OCI-LY1 (cell line): ENCODE measurements around the gene KCTD1.

Experiments
- H2AFZ ChIP-seq: fragments of 200-600 bp; sonication (generic), shearing (Covaris generic); 2 replicates; pipeline ENCODE4 v1.6.0; 2014; ENCODE audit warnings: antibody characterized with exemption, mild to moderate bottlenecking, low read length
- H3F3A ChIP-seq: fragments of 200-600 bp; sonication (generic), shearing (Covaris generic); 2 replicates; pipeline ENCODE4 v1.6.0; 2014; ENCODE audit warnings: mild to moderate bottlenecking, antibody characterized with exemption, low read length, moderate library complexity; ENCODE audit not compliant: insufficient read depth
- H3K27ac ChIP-seq: fragments of 200-600 bp; sonication (generic); 2 replicates; pipeline ENCODE4 v1.5.1; 2014; ENCODE audit warnings: low read length, mixed run types, mild to moderate bottlenecking, low read depth; ENCODE audit not compliant: poor library complexity, severe bottlenecking
- H3K27me3 ChIP-seq: fragments of 200-600 bp; sonication (generic); 2 replicates; pipeline ENCODE4 v1.6.0; 2014; ENCODE audit warnings: antibody characterized with exemption, mild to moderate bottlenecking, low read length, moderate library complexity; ENCODE audit not compliant: insufficient read depth
- H3K36me3 ChIP-seq: fragments of 200-600 bp; sonication (generic); 2 replicates; pipeline ENCODE4 v1.6.1; 2014; ENCODE audit warnings: mild to moderate bottlenecking, antibody characterized with exemption, low read length, moderate library complexity, mixed read lengths; ENCODE audit not compliant: insufficient read depth
- H3K4me1 ChIP-seq: fragments of 200-600 bp; sonication (generic); 2 replicates; pipeline ENCODE4 v1.5.1; 2014; ENCODE audit warnings: mild to moderate bottlenecking, low read length, moderate library complexity; ENCODE audit not compliant: insufficient read depth, severe bottlenecking
- H3K4me2 ChIP-seq: fragments of 200-600 bp; sonication (generic), shearing (Covaris generic); 2 replicates; pipeline ENCODE4 v1.6.1; 2014; ENCODE audit warnings: low read length
- H3K4me3 ChIP-seq: fragments of 200-600 bp; sonication (generic); 2 replicates; pipeline ENCODE4 v1.5.1; 2014; ENCODE audit warnings: low read length, low read depth, mild to moderate bottlenecking, mixed read lengths; ENCODE audit not compliant: poor library complexity, severe bottlenecking
- H3K79me2 ChIP-seq: fragments of 200-600 bp; shearing (Covaris generic); 2 replicates; pipeline ENCODE4 v1.6.1; 2016; ENCODE audit warnings: mixed run types, low read length, mixed read lengths; ENCODE audit not compliant: insufficient read depth
- H3K9ac ChIP-seq: fragments of 200-600 bp; sonication (generic), shearing (Covaris generic); 2 replicates; pipeline ENCODE4 v1.6.1; 2014; ENCODE audit warnings: mild to moderate bottlenecking, low read length, mixed read lengths
- H3K9me2 ChIP-seq: fragments of 200-600 bp; sonication (generic), shearing (Covaris generic); 2 replicates; pipeline ENCODE4 v1.6.1; 2014; ENCODE audit warnings: low read depth, mild to moderate bottlenecking, low read length, mixed read lengths
- H3K9me3 ChIP-seq: fragments of 200-600 bp; shearing (Covaris generic); 2 replicates; pipeline ENCODE4 v1.6.1; 2014; ENCODE audit warnings: low read length, mixed read lengths
- H4K20me1 ChIP-seq: fragments of 200-600 bp; sonication (generic), shearing (Covaris generic); 2 replicates; pipeline ENCODE4 v1.6.0; 2016; ENCODE audit warnings: mild to moderate bottlenecking, low read length; ENCODE audit not compliant: insufficient read depth
- CTCF ChIP-seq: fragments of 200-600 bp; sonication (generic), shearing (Covaris generic); IDR thresholded peaks from 2 replicates; pipeline ENCODE4 v1.5.1; 2017; ENCODE audit warnings: mild to moderate bottlenecking, antibody characterized with exemption, low read length, moderate library complexity, mixed read lengths
- EZH2 ChIP-seq: fragments of 200-600 bp; sonication (generic), shearing (Covaris generic); IDR thresholded peaks from 2 replicates; pipeline ENCODE4 v1.8.0; 2017; ENCODE audit warnings: borderline replicate concordance, mixed run types, mild to moderate bottlenecking, antibody characterized with exemption, low read length, moderate library complexity, mixed read lengths

The KCTD1 gene

DNA sequence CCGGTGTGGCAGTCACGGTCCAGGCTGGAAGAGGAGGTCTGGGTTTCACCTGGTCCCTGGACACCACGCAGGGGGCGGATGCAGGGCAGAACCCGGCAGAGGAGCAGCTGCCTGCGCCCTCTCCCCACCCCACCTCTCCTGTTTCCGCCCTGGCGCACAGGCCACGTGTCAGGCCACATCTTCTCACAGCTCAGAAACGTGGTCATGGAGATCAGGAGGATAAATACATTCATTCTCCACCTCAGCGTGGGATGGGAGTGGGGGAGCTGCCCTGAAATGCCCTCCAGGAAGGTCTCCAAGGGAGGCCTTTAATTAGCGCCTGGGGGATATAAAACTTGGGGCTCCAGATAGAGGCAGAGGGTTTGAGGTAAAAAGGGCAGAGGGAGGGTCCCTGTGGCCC lies 142.0 kb downstream of the KCTD1 start:
- H3K4me2 ChIP-seq: no peak overlapping the region
- H3K9ac ChIP-seq: no peak overlapping the region
- no peaks in the 10 kb centered on the region for H3K79me2 ChIP-seq
- TF ChIP-seq EZH2 (no peak), CTCF (no peak)
- no peaks in the 10 kb centered on the region for H4K20me1 ChIP-seq
- H3K4me1 ChIP-seq: peaks cover 16% of the 10 kb centered on the region
- H3K36me3 ChIP-seq: no peaks in the 10 kb centered on the region
- H3K27me3 ChIP-seq: no peaks in the 10 kb centered on the region
- H3K9me2 ChIP-seq: no peaks in the 10 kb centered on the region
- H2AFZ ChIP-seq: no peak overlapping the region
- no peak overlapping the region for H3K27ac ChIP-seq
- no peaks in the 10 kb centered on the region for H3K9me3 ChIP-seq
- H3K4me3 ChIP-seq: no peak overlapping the region
- no peaks in the 10 kb centered on the region for H3F3A ChIP-seq

- no peaks in the 10 kb centered on the region for H3K9me2 ChIP-seq
- H3K4me2 ChIP-seq: no peak overlapping the region
- no peaks in the 10 kb centered on the region for H3K9me3 ChIP-seq
- no peaks in the 10 kb centered on the region for H4K20me1 ChIP-seq
- no peaks in the 10 kb centered on the region for H3K27me3 ChIP-seq
- H3K4me1 ChIP-seq: peaks cover 16% of the 10 kb centered on the region
- H3K79me2 ChIP-seq: no peaks in the 10 kb centered on the region
- H3K27ac ChIP-seq: no peak overlapping the region
- no peak overlapping the region for H3K9ac ChIP-seq
- no peaks in the 10 kb centered on the region for H3K36me3 ChIP-seq
- H3F3A ChIP-seq: no peaks in the 10 kb centered on the region
- H2AFZ ChIP-seq: no peak overlapping the region
- peak; percentile 46 for TF ChIP-seq CTCF
- TF ChIP-seq EZH2: no peak
- no peak overlapping the region for H3K4me3 ChIP-seq
Observed at GRCh38 chr18:26405190-26405801, 143.1 kb downstream of the KCTD1 start.
